Endothelial cell of umbilical vein (primary cell): ENCODE data around the gene CACNA2D3.

ENCODE experiments used
- EZH2 ChIP-seq: IDR thresholded peaks from 2 replicates; pipeline ENCODE4 v1.6.1; 2012; ENCODE audit warnings: borderline replicate concordance, low read depth, mild to moderate bottlenecking, moderate library complexity, low read length, inconsistent platforms; ENCODE audit not compliant: severe bottlenecking
- GATA2 ChIP-seq: IDR thresholded peaks from 2 replicates; pipeline ENCODE4 v1.7.0; 2011; ENCODE audit warnings: low read depth, mild to moderate bottlenecking, moderate library complexity, mixed read lengths, low read length; ENCODE audit not compliant: insufficient read length, insufficient read depth
- JUN ChIP-seq: IDR thresholded peaks from 2 replicates; pipeline ENCODE4 v1.6.1; 2011; ENCODE audit warnings: borderline replicate concordance, low read depth; ENCODE audit not compliant: insufficient read length, insufficient read depth
- POLR2A ChIP-seq: IDR thresholded peaks from 2 replicates; pipeline ENCODE4 v1.6.1; 2012; ENCODE audit warnings: low read depth, mild to moderate bottlenecking, control low read depth, low read length
- TF ChIP-seq, protein P1 (sequence below), 2 donors: IDR thresholded peaks; 1 replicate in 1 of 2; 2 replicates in 1 of 2; pipeline ENCODE4 v1.5.1; 2011; ENCODE audit warnings: low read length in 2 of 2, mild to moderate bottlenecking in 2 of 2, moderate library complexity in 2 of 2, control low read depth in 1 of 2, inconsistent platforms in 1 of 2, low read depth in 1 of 2; ENCODE audit not compliant: insufficient read depth in 1 of 2; ENCODE audit errors: extremely low read depth in 1 of 2
- TF ChIP-seq, protein P2 (sequence below): IDR thresholded peaks from 2 replicates; pipeline ENCODE4 v1.6.1; 2011; ENCODE audit not compliant: insufficient read depth, insufficient read length

DNA sequence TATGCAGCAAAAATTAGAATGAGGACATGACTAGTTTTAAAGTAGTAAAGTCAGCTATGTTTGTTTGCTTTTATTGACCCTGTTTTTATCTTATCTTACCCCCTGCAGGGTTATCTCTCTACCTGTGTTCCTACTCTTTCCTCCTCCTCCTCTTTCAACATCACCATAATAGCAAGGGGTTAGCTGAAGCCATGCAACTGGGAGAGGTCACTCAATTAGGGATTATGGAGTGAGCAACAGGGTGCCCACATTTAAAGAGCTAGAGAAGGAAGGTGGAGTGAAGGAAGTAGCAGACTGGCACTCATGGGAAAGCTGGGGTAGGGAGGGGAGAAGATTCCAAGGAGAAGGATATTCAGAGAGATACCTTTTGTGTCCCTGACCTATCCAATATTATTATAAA, 679.6 kb downstream of the CACNA2D3 start:
- TF ChIP-seq, protein P1, sequence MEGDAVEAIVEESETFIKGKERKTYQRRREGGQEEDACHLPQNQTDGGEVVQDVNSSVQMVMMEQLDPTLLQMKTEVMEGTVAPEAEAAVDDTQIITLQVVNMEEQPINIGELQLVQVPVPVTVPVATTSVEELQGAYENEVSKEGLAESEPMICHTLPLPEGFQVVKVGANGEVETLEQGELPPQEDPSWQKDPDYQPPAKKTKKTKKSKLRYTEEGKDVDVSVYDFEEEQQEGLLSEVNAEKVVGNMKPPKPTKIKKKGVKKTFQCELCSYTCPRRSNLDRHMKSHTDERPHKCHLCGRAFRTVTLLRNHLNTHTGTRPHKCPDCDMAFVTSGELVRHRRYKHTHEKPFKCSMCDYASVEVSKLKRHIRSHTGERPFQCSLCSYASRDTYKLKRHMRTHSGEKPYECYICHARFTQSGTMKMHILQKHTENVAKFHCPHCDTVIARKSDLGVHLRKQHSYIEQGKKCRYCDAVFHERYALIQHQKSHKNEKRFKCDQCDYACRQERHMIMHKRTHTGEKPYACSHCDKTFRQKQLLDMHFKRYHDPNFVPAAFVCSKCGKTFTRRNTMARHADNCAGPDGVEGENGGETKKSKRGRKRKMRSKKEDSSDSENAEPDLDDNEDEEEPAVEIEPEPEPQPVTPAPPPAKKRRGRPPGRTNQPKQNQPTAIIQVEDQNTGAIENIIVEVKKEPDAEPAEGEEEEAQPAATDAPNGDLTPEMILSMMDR (IDR thresholded peaks at IDR 0.05; ENCODE audit: extremely low read depth in 1 of 2, insufficient read depth in 1 of 2, low read depth in 1 of 2, low read length in 2 of 2), result no peak
- TF ChIP-seq JUN (no peak), EZH2 (no peak), GATA2 (no peak), POLR2A (no peak)
- TF ChIP-seq, protein P2, sequence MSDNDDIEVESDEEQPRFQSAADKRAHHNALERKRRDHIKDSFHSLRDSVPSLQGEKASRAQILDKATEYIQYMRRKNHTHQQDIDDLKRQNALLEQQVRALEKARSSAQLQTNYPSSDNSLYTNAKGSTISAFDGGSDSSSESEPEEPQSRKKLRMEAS, result no peak
